ENCODE data around the gene NDUFB6. TPM values are rescaled to one million over a fixed set of nuclear protein-coding genes. Genes with fewer than 3 reads are reported as not detected.
A peak's percentile ranks its signal among the peaks of the same experiment; 100 is the strongest.
"Not testable (repeated sequence)": the region's sequence is repeated elsewhere in the genome, so short reads cannot be mapped to it uniquely, and the experiment has no call there.

Gene NDUFB6
- 98.4 and 108 TPM in 2 replicates for total RNA-seq (2014; rRNA removed; shearing (Covaris generic))

GRCh38 chr9:32572900-32573523 is at the start of gene NDUFB6:
Gene NDUFB6, minus strand, starts transcription at chr9:32573159. Its CDS starts 99 bp downstream, at chr9:32573060.
- DNase-seq (ENCODE audit: low spot score): peak; percentile 82

GRCh38 chr9:32618261-32618660 is 45.3 kb upstream of the NDUFB6 start:
- no peak for DNase-seq (ENCODE audit: low spot score)

GRCh38 chr9:32606811-32607210 is 33.9 kb upstream of the NDUFB6 start:
- no peak for DNase-seq (ENCODE audit: low spot score)

GRCh38 chr9:32603914-32604852 is 31.2 kb upstream of the NDUFB6 start:
- DNase-seq (ENCODE audit: low spot score): peak; percentile 73

DNA sequence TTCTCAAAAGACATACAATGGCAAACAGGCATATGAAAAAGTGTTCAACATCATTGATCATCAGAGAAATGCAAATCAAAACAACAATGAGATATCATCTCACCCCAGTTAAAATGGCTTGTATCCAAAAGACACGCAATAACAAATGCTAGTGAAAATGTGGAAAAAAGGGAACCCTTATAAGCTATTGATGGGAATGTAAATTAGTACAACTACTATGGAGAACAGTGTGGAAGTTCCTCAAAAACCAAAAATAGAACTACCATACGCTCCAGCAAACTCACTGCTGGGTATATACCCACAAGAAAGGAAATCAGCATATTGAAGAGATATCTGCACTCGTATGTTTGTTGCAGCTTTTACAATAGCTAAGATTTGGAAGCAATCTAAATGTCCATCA is 26.1 kb upstream of the NDUFB6 start:
- not testable (repeated sequence) for DNase-seq (ENCODE audit: low spot score)

- no peak for DNase-seq (ENCODE audit: low spot score)
These were observed 24.0 kb upstream of the NDUFB6 start for GRCh38 chr9:32596936-32597335.

DNA sequence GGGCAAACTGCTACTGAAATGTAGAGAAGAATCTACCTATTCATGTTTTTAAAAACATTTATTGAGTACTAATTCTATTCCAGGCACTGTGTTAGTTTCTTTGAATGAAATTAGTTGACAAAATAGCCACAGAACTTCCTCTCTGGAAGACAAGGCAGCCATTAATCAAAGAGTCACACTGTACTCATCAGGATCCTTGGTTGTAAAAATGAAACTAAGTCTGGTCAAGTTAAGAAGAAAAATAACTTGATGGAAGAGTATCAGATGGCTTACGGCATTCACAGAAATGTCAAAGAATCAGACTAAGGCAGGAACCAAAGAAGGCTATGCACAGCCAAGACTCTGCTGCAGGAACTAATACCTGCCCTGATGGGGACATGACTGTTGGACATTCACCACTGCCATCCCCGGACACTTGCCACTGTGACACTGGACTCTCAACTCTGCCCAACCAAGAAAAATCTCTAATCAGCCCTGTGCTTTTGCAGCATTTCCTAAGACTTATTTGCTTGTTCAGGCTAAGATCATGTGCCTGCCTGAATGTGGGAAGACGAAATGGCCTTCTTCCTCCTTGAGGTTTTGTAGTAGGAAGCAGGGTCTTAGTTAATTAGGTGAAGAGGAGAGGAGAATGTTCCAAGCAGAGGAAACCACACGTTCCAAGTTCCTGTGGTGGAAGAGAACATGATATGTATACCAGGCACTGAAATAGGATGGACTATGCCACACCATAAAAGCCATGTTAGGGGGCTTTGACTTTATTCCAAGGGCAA is 23.3 kb upstream of the NDUFB6 start:
- no peak for DNase-seq (ENCODE audit: low spot score)

GRCh38 chr9:32590898-32591297 is 17.9 kb upstream of the NDUFB6 start:
- no peak for DNase-seq (ENCODE audit: low spot score)

- no peak for DNase-seq (ENCODE audit: low spot score)
These were observed 17.5 kb upstream of the NDUFB6 start for GRCh38 chr9:32590476-32590875.

GRCh38 chr9:32589083-32589723 is 16.2 kb upstream of the NDUFB6 start:
- DNase-seq (ENCODE audit: low spot score): peak; percentile 28

- no peak for DNase-seq (ENCODE audit: low spot score)
These were observed 14.9 kb upstream of the NDUFB6 start for GRCh38 chr9:32587901-32588300.

- no peak for DNase-seq (ENCODE audit: low spot score)
These were observed 11.8 kb upstream of the NDUFB6 start for GRCh38 chr9:32584784-32585183.

DNA sequence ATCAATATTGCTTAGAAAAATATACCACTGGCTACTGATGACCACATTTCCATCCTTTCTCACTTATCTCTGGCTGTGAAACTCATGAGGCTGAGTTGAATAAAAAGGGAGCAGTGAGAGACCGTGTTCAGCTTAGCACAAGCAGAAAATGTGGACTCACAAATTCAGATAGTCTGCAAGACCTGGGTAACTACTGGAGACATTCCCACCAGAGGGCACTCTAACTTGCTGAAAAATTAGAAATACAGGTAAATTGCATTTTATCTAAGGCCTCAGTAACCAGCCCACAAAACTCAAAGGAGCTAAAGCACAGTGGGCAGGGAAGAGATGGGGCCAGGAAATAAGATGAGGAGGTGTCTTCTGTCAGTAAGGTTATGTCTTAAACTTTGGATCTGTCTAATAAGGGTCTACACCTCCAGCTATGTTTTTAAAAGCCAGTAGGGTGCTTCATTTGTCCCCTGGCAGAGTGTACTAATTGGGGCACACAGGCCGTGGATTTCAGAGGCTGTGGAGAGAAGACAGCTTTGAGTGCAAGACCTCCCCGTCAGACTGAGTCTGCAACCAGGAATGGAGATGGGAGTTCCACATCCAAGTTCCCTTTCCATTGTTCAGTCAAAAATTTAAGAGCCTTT is 8.7 kb upstream of the NDUFB6 start:
- peak; percentile 37 for DNase-seq (ENCODE audit: low spot score)

- no peak for DNase-seq (ENCODE audit: low spot score)
These were observed 7.8 kb upstream of the NDUFB6 start for GRCh38 chr9:32580631-32581300.

DNA sequence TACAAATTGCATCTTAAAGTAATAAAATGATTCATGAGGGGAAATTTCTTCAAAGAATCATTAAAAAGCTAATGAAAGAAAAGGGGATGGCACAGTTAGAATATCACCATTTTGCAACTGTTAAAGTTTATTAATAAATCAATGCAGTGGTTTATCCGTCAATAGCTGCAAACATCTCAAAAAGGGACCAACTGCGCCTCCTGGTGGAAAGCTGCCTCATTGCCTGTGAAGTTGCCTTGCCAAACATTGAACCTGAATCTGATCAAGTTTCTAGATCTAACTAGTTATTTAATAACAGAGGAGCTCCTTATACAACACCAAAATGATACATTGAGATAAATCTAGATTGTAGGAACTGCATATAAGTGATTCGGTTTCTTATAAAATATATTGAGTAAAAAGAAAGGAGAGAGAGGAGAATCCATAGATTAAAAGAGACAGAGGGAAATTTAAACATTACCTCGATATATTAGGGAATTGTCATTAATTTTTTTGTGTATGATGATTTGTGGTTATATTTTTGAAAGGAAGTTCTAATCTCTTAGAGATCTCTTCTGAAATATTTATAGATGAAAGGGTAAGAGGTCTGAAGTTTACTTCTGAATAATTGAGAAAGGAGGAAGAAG is 6.9 kb upstream of the NDUFB6 start:
- DNase-seq (ENCODE audit: low spot score): no peak

GRCh38 chr9:32578976-32579375 is 6.0 kb upstream of the NDUFB6 start:
- DNase-seq (ENCODE audit: low spot score): no peak

GRCh38 chr9:32577316-32577715 is 4.4 kb upstream of the NDUFB6 start:
- DNase-seq (ENCODE audit: low spot score): no peak

- DNase-seq (ENCODE audit: low spot score): no peak
These were observed 1.9 kb upstream of the NDUFB6 start for GRCh38 chr9:32574858-32575257.

GRCh38 chr9:32573821-32574220 is 862 bp upstream of the NDUFB6 start:
- DNase-seq (ENCODE audit: low spot score): no peak

All from H4 (cell line).